HL-60 (cell line): Measurements from ENCODE around the gene IL6ST.
"Not testable (repeated sequence)": the region's sequence is repeated elsewhere in the genome, so short reads cannot be mapped to it uniquely, and the experiment has no call there.

Source experiments
- GABPA ChIP-seq: IDR thresholded peaks from 2 replicates; pipeline ENCODE4 v1.6.1; 2012; ENCODE audit warnings: low read depth
- POLR2AphosphoS5 ChIP-seq: IDR thresholded peaks from 2 replicates; pipeline ENCODE4 v1.6.1; 2012; ENCODE audit warnings: low read depth
- SPI1 ChIP-seq: IDR thresholded peaks from 2 replicates; pipeline ENCODE4 v1.6.1; 2012; ENCODE audit warnings: low read depth, mild to moderate bottlenecking, borderline replicate concordance
- TF ChIP-seq, protein P1 (sequence below): IDR thresholded peaks from one replicate; pipeline ENCODE4 v1.5.1; 2011; ENCODE audit warnings: low read length, control low read depth, inconsistent platforms; ENCODE audit not compliant: insufficient read depth

DNA sequence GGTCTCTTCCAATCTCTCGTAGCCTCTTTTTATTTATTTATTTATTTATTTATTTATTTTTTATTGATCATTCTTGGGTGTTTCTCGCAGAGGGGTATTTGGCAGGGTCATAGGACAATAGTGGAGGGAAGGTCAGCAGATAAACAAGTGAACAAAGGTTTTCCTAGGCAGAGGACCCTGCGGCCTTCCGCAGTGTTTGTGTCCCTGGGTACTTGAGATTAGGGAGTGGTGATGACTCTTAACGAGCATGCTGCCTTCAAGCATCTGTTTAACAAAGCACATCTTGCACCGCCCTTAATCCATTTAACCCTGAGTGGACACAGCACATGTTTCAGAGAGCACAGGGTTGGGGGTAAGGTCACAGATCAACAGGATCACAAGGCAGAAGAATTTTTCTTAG, 43.4 kb upstream of the IL6ST start:
- TF ChIP-seq POLR2AphosphoS5, SPI1, GABPA: not testable (repeated sequence)
- TF ChIP-seq, protein P1, sequence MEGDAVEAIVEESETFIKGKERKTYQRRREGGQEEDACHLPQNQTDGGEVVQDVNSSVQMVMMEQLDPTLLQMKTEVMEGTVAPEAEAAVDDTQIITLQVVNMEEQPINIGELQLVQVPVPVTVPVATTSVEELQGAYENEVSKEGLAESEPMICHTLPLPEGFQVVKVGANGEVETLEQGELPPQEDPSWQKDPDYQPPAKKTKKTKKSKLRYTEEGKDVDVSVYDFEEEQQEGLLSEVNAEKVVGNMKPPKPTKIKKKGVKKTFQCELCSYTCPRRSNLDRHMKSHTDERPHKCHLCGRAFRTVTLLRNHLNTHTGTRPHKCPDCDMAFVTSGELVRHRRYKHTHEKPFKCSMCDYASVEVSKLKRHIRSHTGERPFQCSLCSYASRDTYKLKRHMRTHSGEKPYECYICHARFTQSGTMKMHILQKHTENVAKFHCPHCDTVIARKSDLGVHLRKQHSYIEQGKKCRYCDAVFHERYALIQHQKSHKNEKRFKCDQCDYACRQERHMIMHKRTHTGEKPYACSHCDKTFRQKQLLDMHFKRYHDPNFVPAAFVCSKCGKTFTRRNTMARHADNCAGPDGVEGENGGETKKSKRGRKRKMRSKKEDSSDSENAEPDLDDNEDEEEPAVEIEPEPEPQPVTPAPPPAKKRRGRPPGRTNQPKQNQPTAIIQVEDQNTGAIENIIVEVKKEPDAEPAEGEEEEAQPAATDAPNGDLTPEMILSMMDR, result not testable (repeated sequence)
